OCI-LY7 (cell line): ENCODE measurements around the gene SYTL2.

Source experiments
- CTCF ChIP-seq: fragments of 200-600 bp; sonication (generic); conservative IDR thresholded peaks from 2 replicates; pipeline ENCODE4 v1.5.1; 2014; ENCODE audit warnings: mild to moderate bottlenecking, antibody characterized with exemption, low read length, moderate library complexity, mixed read lengths
- EZH2phosphoT487 ChIP-seq: fragments of 200-600 bp; sonication (generic); IDR thresholded peaks from 2 replicates; pipeline ENCODE4 v1.6.1; 2018; ENCODE audit warnings: low read depth, borderline replicate concordance, mild to moderate bottlenecking, mixed run types, antibody characterized with exemption, low read length, moderate library complexity, mixed read lengths

GRCh38 chr11:85672105-85672902 is 138.6 kb downstream of the SYTL2 start:
- TF ChIP-seq CTCF (no peak), EZH2phosphoT487 (no peak)
